K562 (cell line): ENCODE data around the gene RNF150. TPM values are rescaled to one million over a fixed set of nuclear protein-coding genes. Genes with fewer than 3 reads are reported as not detected.

Experiments used
- ATAC-seq: fragments of 200-7000 bp; cut with Tn5 transposase; 3 replicates; pipeline ENCODE4 v1.9.1; 2020; ENCODE audit warnings: moderate library complexity
- BruUV-seq: library from RNA; stranded (reverse); fragments of 400-500 nt; replicated peaks from 2 replicates; lab custom pipeline; 2021; lab: Mats Ljungman, UMichigan
- CTCF ChIA-PET: fragments of 300-600 bp; formaldehyde crosslinking; extraction: SDS; loops from one replicate; lab custom pipeline; 2021; ENCODE audit warnings: low intra/inter-chr PET ratio; lab: Yijun Ruan, JAX
- POLR2A ChIA-PET: fragments of 300-600, 350-650 bp; sonication (Branson Sonifier 250); formaldehyde crosslinking; extraction: SDS; loops from one replicate; lab custom pipeline; 2021; ENCODE audit warnings: antibody characterized with exemption, inconsistent platforms; lab: Yijun Ruan, JAX
- DNase-seq, 4 experiments: peaks; one replicate each; pipeline versions ENCODE4 v3.0.0 to v3.0.0-alpha.2; 2011 to 2018; ENCODE audit warnings: low spot score in 3 of 4, mixed read lengths in 3 of 4; ENCODE audit errors: extremely low read depth in 1 of 4
- FAIRE-seq: peaks from 2 replicates; lab custom pipeline; 2011; peaks lifted over from hg19 to GRCh38; lab: Jason Lieb, UNC
- H2AFZ ChIP-seq: 2 replicates; pipeline ENCODE4 v1.6.0; 2011; ENCODE audit warnings: low read depth, low read length, control low read depth, inconsistent platforms
- H3K27ac ChIP-seq: fragments of 200-600 bp; 3 replicates; pipeline ENCODE4 v1.8.0; 2011; ENCODE audit warnings: low read depth, mild to moderate bottlenecking, control low read depth, inconsistent platforms, low read length, moderate library complexity, mixed read lengths; ENCODE audit errors: extremely low read depth
- H3K27me3 ChIP-seq, 2 experiments: fragments of 300-600 bp in 1 of 2; 2 replicates in 1 of 2; 3 replicates in 1 of 2; pipeline versions ENCODE4 v1.6.0 to v1.8.0; 2011; ENCODE audit warnings: inconsistent platforms in 2 of 2, low read length in 2 of 2, mild to moderate bottlenecking in 1 of 2, mixed read lengths in 1 of 2, moderate library complexity in 1 of 2; ENCODE audit not compliant: control insufficient read depth in 2 of 2, insufficient read depth in 2 of 2
- H3K36me3 ChIP-seq: fragments of 300-600 bp; 3 replicates; pipeline ENCODE4 v1.8.0; 2011; ENCODE audit warnings: mild to moderate bottlenecking, low read length, inconsistent platforms; ENCODE audit not compliant: control insufficient read depth, insufficient read depth
- H3K4me1 ChIP-seq, 2 experiments: fragments of 200-600 bp in 1 of 2; replicated peaks in 1 of 2; 2 replicates in 1 of 2; 3 replicates in 1 of 2; pipeline versions ENCODE4 v1.5.1 to v1.8.0; 2011; ENCODE audit warnings: inconsistent platforms in 2 of 2, low read length in 2 of 2, mild to moderate bottlenecking in 1 of 2, mixed read lengths in 1 of 2, moderate library complexity in 1 of 2; ENCODE audit not compliant: control insufficient read depth in 2 of 2, insufficient read depth in 2 of 2
- H3K4me2 ChIP-seq: 2 replicates; pipeline ENCODE4 v1.6.1; 2011; ENCODE audit warnings: low read length, control low read depth, inconsistent platforms, mixed read lengths; ENCODE audit not compliant: insufficient read depth
- H3K4me3 ChIP-seq: fragments of 200-600 bp; sonication (generic), shearing (Covaris generic); 2 replicates; pipeline ENCODE4 v1.5.1; 2016; ENCODE audit warnings: control low read depth, inconsistent platforms
- H3K79me2 ChIP-seq: fragments of 200-600 bp; 3 replicates; pipeline ENCODE4 v1.8.0; 2011; ENCODE audit warnings: low read length, inconsistent platforms; ENCODE audit not compliant: control insufficient read depth, insufficient read depth
- H3K9ac ChIP-seq, 2 experiments: 2 replicates each; pipeline versions ENCODE4 v1.6.0 to v1.6.1; 2011; ENCODE audit warnings: low read depth in 2 of 2, low read length in 2 of 2, control low read depth in 1 of 2, inconsistent platforms in 1 of 2, mild to moderate bottlenecking in 1 of 2, mixed read lengths in 1 of 2; ENCODE audit not compliant: insufficient read depth in 1 of 2
- H3K9me1 ChIP-seq: one replicate; pipeline ENCODE4 v1.6.0; 2011; ENCODE audit warnings: inconsistent platforms, mild to moderate bottlenecking, low read length, moderate library complexity; ENCODE audit not compliant: control insufficient read depth, insufficient read depth
- H3K9me3 ChIP-seq: replicated peaks from 2 replicates; pipeline ENCODE4 v1.5.1; 2011; ENCODE audit warnings: low read depth, low read length, inconsistent platforms; ENCODE audit not compliant: control insufficient read depth, insufficient read depth
- H4K20me1 ChIP-seq: replicated peaks from 2 replicates; pipeline ENCODE4 v1.6.1; 2011; ENCODE audit warnings: low read length, inconsistent platforms, mixed read lengths; ENCODE audit not compliant: control insufficient read depth, insufficient read depth
- ETS2 ChIP-seq: IDR thresholded peaks from 2 replicates; pipeline ENCODE4 v1.6.1; 2016; ENCODE audit warnings: borderline replicate concordance, missing genetic modification characterization, mild to moderate bottlenecking, moderate library complexity, missing compliant biosample characterization; ENCODE audit not compliant: poor library complexity, severe bottlenecking
- GATAD2A ChIP-seq: fragments of 450-650 bp; IDR thresholded peaks from 2 replicates; pipeline ENCODE4 v1.6.1; 2017
- GMEB1 ChIP-seq: fragments of 250-450 bp; sonication (Bioruptor Pico); IDR thresholded peaks from 2 replicates; pipeline ENCODE4 v1.4.0; 2020; ENCODE audit warnings: mild to moderate bottlenecking
- KDM4B ChIP-seq, 2 experiments: fragments of 450-650 bp in 1 of 2; sonication (generic) in 1 of 2; IDR thresholded peaks; 2 replicates each; pipeline ENCODE4 v1.6.1; 2016 to 2017; ENCODE audit warnings: borderline replicate concordance in 2 of 2, antibody characterized with exemption in 1 of 2, low read depth in 1 of 2, mild to moderate bottlenecking in 1 of 2
- L3MBTL2 ChIP-seq: fragments of 450-650 bp; IDR thresholded peaks from 2 replicates; pipeline ENCODE4 v1.6.1; 2016; ENCODE audit warnings: mild to moderate bottlenecking, moderate library complexity
- MCM3 ChIP-seq: fragments of 450-650 bp; IDR thresholded peaks from 2 replicates; pipeline ENCODE4 v1.6.1; 2016
- NUFIP1 ChIP-seq: fragments of 450-650 bp; IDR thresholded peaks from 2 replicates; pipeline ENCODE4 v1.6.1; 2018; ENCODE audit not compliant: partially characterized antibody
- PATZ1 ChIP-seq: fragments of 250-450 bp; sonication (Bioruptor Pico); IDR thresholded peaks from 2 replicates; pipeline ENCODE4 v1.5.0; 2020; ENCODE audit warnings: mild to moderate bottlenecking, borderline replicate concordance
- RFX7 ChIP-seq: fragments of 250-450 bp; sonication (Bioruptor Pico); IDR thresholded peaks from 2 replicates; pipeline ENCODE4 v1.5.1; 2021; ENCODE audit warnings: mild to moderate bottlenecking
- SOX6 ChIP-seq: fragments of 450-650 bp; IDR thresholded peaks from 2 replicates; pipeline ENCODE4 v1.6.1; 2014; ENCODE audit warnings: mild to moderate bottlenecking
- TRIM24 ChIP-seq, 2 experiments: fragments of 450-650 bp; IDR thresholded peaks; 2 replicates each; pipeline ENCODE4 v1.6.1; 2016
- WGBS: fragments of 100-300 bp; shearing (Covaris generic); methylation state at CpG from one replicate; pipeline ENCODE4 v1.1.6; 2016; ENCODE audit warnings: low coverage, mixed read lengths; ENCODE audit not compliant: insufficient coverage; ENCODE audit errors: missing lambda C conversion rate; 5-methylcytosine and 5-hydroxymethylcytosine counted together
- in situ Hi-C: fragments of 300-500 bp; cut with MboI; formaldehyde crosslinking; loops from 4 replicates; pipeline ENCODE4 v1.15.0; 2018; ENCODE audit warnings: inconsistent platforms, mixed read lengths
- intact Hi-C: fragments of 100-400 bp; cut with micrococcal nuclease; formaldehyde crosslinking; loops from 2 replicates; pipeline ENCODE4 v1.14.2; 2022
- polyA plus RNA-seq, 8 experiments: library from polyadenylated mRNA; depleted of rRNA in 4 of 8; stranded (reverse) in 5 of 8; unstranded in 3 of 8; fragments of >200 nt; fragmentation: Nextera tagmentation in 2 of 8; fragmentation: Illumina TruSeq in 1 of 8; extraction: Ambion mirVana in 2 of 8; extraction: Trizol in 1 of 8; gene quantifications; 2 replicates each; pipeline versions ENCODE4 v1.2.1 to v1.2.3, GENCODE V29; 2011 to 2014; ENCODE audit warnings: inconsistent platforms in 1 of 8, missing spikeins in 1 of 8
- total RNA-seq, 7 experiments: library from RNA; depleted of rRNA in 6 of 7; stranded (reverse); fragments of >200 nt in 6 of 7; fragmentation: Illumina TruSeq in 2 of 7; extraction: Trizol in 2 of 7; gene quantifications; 2 replicates each; pipeline versions ENCODE4 v1.2.1 to v1.2.3, GENCODE V29; 2011 to 2021; ENCODE audit warnings: low replicate concordance in 1 of 7
- TF ChIP-seq, protein P1 (sequence below): fragments of 450-650 bp; formaldehyde crosslinking; IDR thresholded peaks from 2 replicates; pipeline ENCODE4 v1.4.0; 2020; ENCODE audit warnings: mild to moderate bottlenecking, mixed read lengths

The RNF150 gene
- total and polyA plus RNA-seq, 9 of the 15 experiments (the other 6 are each of a cell fraction or from before 2014, with no cell fraction given), result 0.09 TPM; not detected in 8

GRCh38 chr4:141130947-141131605 lies 2.2 kb downstream of the RNF150 start:
- no peak overlapping the region for H3K4me2 ChIP-seq
- H3K9me1 ChIP-seq, result no peaks in the 10 kb centered on the region
- intact Hi-C loops, result loop anchor here (10.0 kb wide), 1 partner anchor 136 kb away; no protein-coding TSS in a partner anchor
- DNase-seq (no peak), FAIRE-seq (no peak)
- H3K79me2 ChIP-seq, result no peaks in the 10 kb centered on the region
- no TSS peak for BruUV-seq
- H3K27ac ChIP-seq, result no peak overlapping the region
- 6% methylated on average over 6 of the region's 6 CpGs for WGBS
- H3K4me1 ChIP-seq, result peaks cover 0 to 7% of the 10 kb centered on the region in 2 experiments; a peak in 1 of 5 replicates
- H3K27me3 ChIP-seq, result peaks cover 6 to 16% of the 10 kb centered on the region in 2 experiments; a peak in 3 of 5 replicates
- POLR2A ChIA-PET, result no interaction called here
- no peaks in the 10 kb centered on the region for H3K36me3 ChIP-seq
- H3K4me3 ChIP-seq, result no peak overlapping the region
- in situ Hi-C loops, result loop anchor here (10.0 kb wide), 1 partner anchor 266 kb away; no protein-coding TSS in a partner anchor
- H3K9me3 ChIP-seq, result no peaks in the 10 kb centered on the region
- H3K9ac ChIP-seq, result no peak overlapping the region
- no peaks in the 10 kb centered on the region for H4K20me1 ChIP-seq
- TF ChIP-seq L3MBTL2 (no peak), RFX7 (CRISPR knock-in tag) (no peak), TRIM24 (IDR thresholded peaks at IDR 0.05) (no peak), ETS2 (tag) (no peak), KDM4B (IDR thresholded peaks at IDR 0.05; ENCODE audit: borderline replicate concordance in 2 of 2, low read depth in 1 of 2) (no peak), GMEB1 (CRISPR knock-in tag) (no peak), PATZ1 (CRISPR knock-in tag) (no peak), GATAD2A (no peak), SOX6 (no peak), NUFIP1 (no peak), MCM3 (no peak)
- TF ChIP-seq, protein P1, sequence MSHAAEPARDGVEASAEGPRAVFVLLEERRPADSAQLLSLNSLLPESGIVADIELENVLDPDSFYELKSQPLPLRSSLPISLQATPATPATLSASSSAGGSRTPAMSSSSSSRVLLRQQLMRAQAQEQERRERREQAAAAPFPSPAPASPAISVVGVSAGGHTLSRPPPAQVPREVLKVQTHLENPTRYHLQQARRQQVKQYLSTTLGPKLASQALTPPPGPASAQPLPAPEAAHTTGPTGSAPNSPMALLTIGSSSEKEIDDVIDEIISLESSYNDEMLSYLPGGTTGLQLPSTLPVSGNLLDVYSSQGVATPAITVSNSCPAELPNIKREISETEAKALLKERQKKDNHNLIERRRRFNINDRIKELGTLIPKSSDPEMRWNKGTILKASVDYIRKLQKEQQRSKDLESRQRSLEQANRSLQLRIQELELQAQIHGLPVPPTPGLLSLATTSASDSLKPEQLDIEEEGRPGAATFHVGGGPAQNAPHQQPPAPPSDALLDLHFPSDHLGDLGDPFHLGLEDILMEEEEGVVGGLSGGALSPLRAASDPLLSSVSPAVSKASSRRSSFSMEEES (CRISPR knock-in tag), result no peak
- TF ChIP-seq, all 486 proteins: peak for 0
- CTCF ChIA-PET, result no interaction called here
- ATAC-seq, result no peak
- no peak overlapping the region for H2AFZ ChIP-seq
